ENCODE data around the gene ZNF35.
"Not testable (repeated sequence)": the region's sequence is repeated elsewhere in the genome, so short reads cannot be mapped to it uniquely, and the experiment has no call there.

The ZNF35 gene

GRCh38 chr3:44666346-44666745 lies 17.8 kb downstream of the ZNF35 start:
- Histone ChIP-seq H3K79me2 (ENCODE audit: insufficient read depth, low read length) (no peaks in the 10 kb centered on the region), H3K4me3 (ENCODE audit: low read length, poor library complexity, severe bottlenecking) (no peak overlapping the region), H3K27me3 (ENCODE audit: insufficient read depth, low read length, poor library complexity, severe bottlenecking) (no peaks in the 10 kb centered on the region), H4K20me1 (ENCODE audit: insufficient read depth, low read length, poor library complexity, severe bottlenecking) (no peaks in the 10 kb centered on the region), H3K4me2 (ENCODE audit: low read depth, low read length, poor library complexity, severe bottlenecking) (no peak overlapping the region), H3K9me3 (ENCODE audit: insufficient read depth, low read depth, low read length) (no peaks in the 10 kb centered on the region), H3F3A (ENCODE audit: low read depth) (no peaks in the 10 kb centered on the region), H3K4me1 (ENCODE audit: insufficient read depth, low read length, poor library complexity, severe bottlenecking) (no peaks in the 10 kb centered on the region), H3K9me2 (replicated peaks; ENCODE audit: low read depth, low read length) (no peaks in the 10 kb centered on the region), H3K36me3 (ENCODE audit: insufficient read depth, low read length) (no peaks in the 10 kb centered on the region), H2AFZ (ENCODE audit: low read length) (no peak overlapping the region), H3K9ac (ENCODE audit: low read depth, low read length, poor library complexity, severe bottlenecking) (no peak overlapping the region)
- TF ChIP-seq CTCF (conservative IDR thresholded peaks at IDR 0.05; ENCODE audit: low read length) = no peak
- no peak for TF ChIP-seq EZH2phosphoT487 (IDR thresholded peaks at IDR 0.05; ENCODE audit: borderline replicate concordance)

GRCh38 chr3:44669760-44670159 lies 21.2 kb downstream of the ZNF35 start:
- no peak overlapping the region for H3K4me2 ChIP-seq (ENCODE audit: low read depth, low read length, poor library complexity, severe bottlenecking)
- H3F3A ChIP-seq (ENCODE audit: low read depth) = no peaks in the 10 kb centered on the region
- no peaks in the 10 kb centered on the region for H3K36me3 ChIP-seq (ENCODE audit: insufficient read depth, low read length)
- no peaks in the 10 kb centered on the region for H3K27me3 ChIP-seq (ENCODE audit: insufficient read depth, low read length, poor library complexity, severe bottlenecking)
- H3K4me3 ChIP-seq (ENCODE audit: low read length, poor library complexity, severe bottlenecking) = no peak overlapping the region
- H3K79me2 ChIP-seq (ENCODE audit: insufficient read depth, low read length) = no peaks in the 10 kb centered on the region
- TF ChIP-seq CTCF (conservative IDR thresholded peaks at IDR 0.05; ENCODE audit: low read length) = no peak
- TF ChIP-seq EZH2phosphoT487 (IDR thresholded peaks at IDR 0.05; ENCODE audit: borderline replicate concordance) = no peak
- H3K9ac ChIP-seq (ENCODE audit: low read depth, low read length, poor library complexity, severe bottlenecking) = no peak overlapping the region
- H3K4me1 ChIP-seq (ENCODE audit: insufficient read depth, low read length, poor library complexity, severe bottlenecking) = no peaks in the 10 kb centered on the region
- H3K9me3 ChIP-seq (ENCODE audit: insufficient read depth, low read depth, low read length) = peaks cover 2% of the 10 kb centered on the region; the same call in 1 of the 2 replicates
- H3K9me2 ChIP-seq (replicated peaks; ENCODE audit: low read depth, low read length) = no peaks in the 10 kb centered on the region
- no peak overlapping the region for H2AFZ ChIP-seq (ENCODE audit: low read length)
- no peaks in the 10 kb centered on the region for H4K20me1 ChIP-seq (ENCODE audit: insufficient read depth, low read length, poor library complexity, severe bottlenecking)

DNA sequence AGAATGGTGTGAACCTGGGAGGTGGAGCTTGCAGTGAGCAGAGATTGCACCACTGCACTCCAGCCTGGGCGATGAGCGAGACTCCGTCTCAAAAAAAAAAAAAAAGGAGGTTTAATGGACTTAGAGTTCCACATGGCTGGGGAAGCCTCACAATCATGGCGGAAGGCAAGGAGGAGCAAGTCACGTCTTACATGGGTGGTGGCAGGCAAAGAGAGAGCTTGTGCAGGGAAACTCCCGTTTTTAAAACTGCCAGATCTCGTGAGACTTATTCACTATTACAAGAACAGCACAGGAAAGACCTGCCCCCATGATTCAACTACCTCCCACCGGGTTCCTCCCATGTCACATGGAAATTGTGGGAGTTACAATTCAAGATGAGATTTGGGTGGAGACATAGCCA lies 24.9 kb downstream of the ZNF35 start:
- H3F3A ChIP-seq (ENCODE audit: low read depth); H3K4me2 ChIP-seq (ENCODE audit: low read depth, low read length, poor library complexity, severe bottlenecking); H2AFZ ChIP-seq (ENCODE audit: low read length); H4K20me1 ChIP-seq (ENCODE audit: insufficient read depth, low read length, poor library complexity, severe bottlenecking); H3K4me3 ChIP-seq (ENCODE audit: low read length, poor library complexity, severe bottlenecking); H3K9me2 ChIP-seq (replicated peaks; ENCODE audit: low read depth, low read length); H3K9ac ChIP-seq (ENCODE audit: low read depth, low read length, poor library complexity, severe bottlenecking); H3K9me3 ChIP-seq (ENCODE audit: insufficient read depth, low read depth, low read length); H3K27me3 ChIP-seq (ENCODE audit: insufficient read depth, low read length, poor library complexity, severe bottlenecking); H3K79me2 ChIP-seq (ENCODE audit: insufficient read depth, low read length); H3K36me3 ChIP-seq (ENCODE audit: insufficient read depth, low read length): not testable (repeated sequence)
- H3K4me1 ChIP-seq (ENCODE audit: insufficient read depth, low read length, poor library complexity, severe bottlenecking) = peaks cover 18% of the 10 kb centered on the region

DNA sequence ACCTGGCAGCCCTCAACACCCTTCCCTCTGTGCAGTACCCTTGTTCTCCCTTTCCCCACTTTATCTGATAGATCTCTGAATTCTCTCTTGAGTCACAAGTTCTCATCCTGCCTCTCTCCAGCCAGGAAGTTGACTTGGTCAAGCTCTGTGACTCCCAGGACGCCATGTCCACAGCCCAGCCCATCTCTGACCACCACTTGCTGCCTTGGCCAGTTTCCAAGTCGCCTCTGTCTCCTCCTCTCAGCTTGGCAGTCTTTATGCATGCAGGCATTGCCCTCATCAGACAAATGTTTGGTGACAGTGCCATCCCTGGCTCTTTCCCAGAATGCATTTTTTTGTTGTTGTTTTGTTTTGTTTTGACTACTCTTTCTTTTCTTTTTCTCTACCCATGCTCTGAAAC lies 25.7 kb downstream of the ZNF35 start:
- Histone ChIP-seq H3K4me2 (ENCODE audit: low read depth, low read length, poor library complexity, severe bottlenecking) (no peak overlapping the region), H3K4me1 (ENCODE audit: insufficient read depth, low read length, poor library complexity, severe bottlenecking) (peaks cover 18% of the 10 kb centered on the region), H3K36me3 (ENCODE audit: insufficient read depth, low read length) (no peaks in the 10 kb centered on the region), H3K27me3 (ENCODE audit: insufficient read depth, low read length, poor library complexity, severe bottlenecking) (no peaks in the 10 kb centered on the region), H3K79me2 (ENCODE audit: insufficient read depth, low read length) (no peaks in the 10 kb centered on the region), H3K9ac (ENCODE audit: low read depth, low read length, poor library complexity, severe bottlenecking) (no peak overlapping the region), H3F3A (ENCODE audit: low read depth) (no peaks in the 10 kb centered on the region), H2AFZ (ENCODE audit: low read length) (no peak overlapping the region), H4K20me1 (ENCODE audit: insufficient read depth, low read length, poor library complexity, severe bottlenecking) (no peaks in the 10 kb centered on the region), H3K9me3 (ENCODE audit: insufficient read depth, low read depth, low read length) (peaks cover 2% of the 10 kb centered on the region; the same call in 1 of the 2 replicates), H3K9me2 (replicated peaks; ENCODE audit: low read depth, low read length) (no peaks in the 10 kb centered on the region), H3K4me3 (ENCODE audit: low read length, poor library complexity, severe bottlenecking) (no peak overlapping the region)
- no peak for TF ChIP-seq CTCF (conservative IDR thresholded peaks at IDR 0.05; ENCODE audit: low read length)
- no peak for TF ChIP-seq EZH2phosphoT487 (IDR thresholded peaks at IDR 0.05; ENCODE audit: borderline replicate concordance)

All from Loucy (cell line).